ENCODE measurements around the gene SLC35E2B. TPM values are rescaled to one million over a fixed set of nuclear protein-coding genes. Genes with fewer than 3 reads are reported as not detected.
"Not testable (repeated sequence)": the region's sequence is repeated elsewhere in the genome, so short reads cannot be mapped to it uniquely, and the experiment has no call there.

SLC35E2B gene
- total RNA-seq, 3 donors from 2014 or later (not counting 1 experiment from before 2014, with no cell fraction given): 57.6 to 79.9 (median 61.8) TPM

- not testable (repeated sequence) for H3K4me3 Mint-ChIP-seq; H3K27me3 ChIP-seq (ENCODE audit: control insufficient read depth, insufficient read depth, low read length); DNase-seq; H3K4me1 Mint-ChIP-seq; ATAC-seq; H3K9me3 Mint-ChIP-seq; H3K27me3 Mint-ChIP-seq (ENCODE audit: low read depth in 2 of 2); H3K4me1 ChIP-seq (ENCODE audit: control insufficient read depth, insufficient read depth, low read length); H3K9me3 ChIP-seq (ENCODE audit: control insufficient read depth, insufficient read depth, low read length); H3K27ac ChIP-seq (ENCODE audit: low read length); H3K4me3 ChIP-seq (ENCODE audit: low read length)
- 96% methylated on average over 16 of the region's 17 CpGs for WGBS (ENCODE audit: insufficient coverage)
- Mint-ChIP-seq H3K36me3 (peaks cover 32% of the 10 kb centered on the region), H3K27ac (peak overlapping the region in 1 of 2 donors; percentile 50)
- intact Hi-C loops (cut with micrococcal nuclease): loop anchor here (5.0 kb wide), 1 partner anchor 70 kb away; no protein-coding TSS in a partner anchor
- peaks cover 35% of the 10 kb centered on the region for H3K36me3 ChIP-seq (ENCODE audit: control insufficient read depth, insufficient read depth, low read length)
Observed at GRCh38 chr1:1647567-1648241, 44.9 kb downstream of the SLC35E2B start.

- H3K27me3 Mint-ChIP-seq (ENCODE audit: low read depth in 2 of 2); H3K4me1 Mint-ChIP-seq; DNase-seq; H3K9me3 ChIP-seq (ENCODE audit: control insufficient read depth, insufficient read depth, low read length); H3K4me3 ChIP-seq (ENCODE audit: low read length); H3K4me3 Mint-ChIP-seq; ATAC-seq; H3K27me3 ChIP-seq (ENCODE audit: control insufficient read depth, insufficient read depth, low read length); H3K9me3 Mint-ChIP-seq; H3K4me1 ChIP-seq (ENCODE audit: control insufficient read depth, insufficient read depth, low read length); H3K27ac ChIP-seq (ENCODE audit: low read length): not testable (repeated sequence)
- H3K36me3 ChIP-seq (ENCODE audit: control insufficient read depth, insufficient read depth, low read length): peaks cover 23% of the 10 kb centered on the region
- peaks cover 23% of the 10 kb centered on the region for H3K36me3 Mint-ChIP-seq
- H3K27ac Mint-ChIP-seq: peak overlapping the region in 1 of 2 donors; percentile 43
- intact Hi-C loops (cut with micrococcal nuclease): loop anchor here (5.0 kb wide), 1 partner anchor 71 kb away; no protein-coding TSS in a partner anchor
- 33% methylated on average over 1 of the region's 5 CpGs for WGBS (ENCODE audit: insufficient coverage)
Observed at GRCh38 chr1:1646326-1646725, 46.3 kb downstream of the SLC35E2B start.

DNA sequence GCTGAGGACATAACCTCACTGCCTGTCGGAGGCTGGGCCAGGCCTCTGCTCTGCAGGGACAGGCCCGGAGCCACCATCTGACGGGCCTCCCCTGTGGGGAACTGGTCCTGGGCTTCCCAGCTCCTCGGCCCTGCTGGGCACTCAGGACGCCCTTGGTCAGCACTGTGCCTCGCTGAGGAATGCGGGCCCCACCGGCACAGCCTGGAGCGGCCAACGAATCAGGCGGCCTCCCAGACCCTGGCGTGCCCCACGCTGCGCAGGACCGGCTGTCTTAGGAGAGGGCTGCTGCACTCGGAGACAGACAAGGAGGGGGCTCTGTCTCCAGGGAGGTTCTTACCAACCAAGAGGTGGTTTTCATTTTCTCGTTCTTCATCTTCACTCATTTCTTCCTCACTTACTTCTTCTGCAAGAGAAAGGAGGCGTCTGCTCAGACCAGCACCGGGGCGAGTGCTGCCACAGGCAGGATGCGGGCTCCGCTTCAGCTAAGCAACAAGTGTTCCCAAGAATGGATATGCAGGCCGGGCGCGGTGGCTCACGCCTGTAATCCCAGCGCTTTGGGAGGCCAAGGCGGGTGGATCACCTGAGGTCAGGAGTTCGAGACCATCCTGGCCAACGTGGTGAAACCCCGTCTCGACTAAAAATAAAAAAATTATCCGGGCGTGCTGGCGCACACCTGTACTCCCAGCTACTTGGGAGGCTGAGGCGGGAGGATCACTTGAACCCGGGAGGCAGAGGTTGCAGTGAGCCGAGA lies 51.7 kb downstream of the SLC35E2B start:
- ATAC-seq; H3K27ac Mint-ChIP-seq; H3K4me3 ChIP-seq (ENCODE audit: low read length); H3K9me3 Mint-ChIP-seq; H3K27ac ChIP-seq (ENCODE audit: low read length); H3K27me3 Mint-ChIP-seq (ENCODE audit: low read depth in 2 of 2); H3K4me3 Mint-ChIP-seq; DNase-seq; intact Hi-C loops (cut with micrococcal nuclease); H3K36me3 Mint-ChIP-seq; H3K4me1 Mint-ChIP-seq; H3K4me1 ChIP-seq (ENCODE audit: control insufficient read depth, insufficient read depth, low read length); H3K27me3 ChIP-seq (ENCODE audit: control insufficient read depth, insufficient read depth, low read length); H3K9me3 ChIP-seq (ENCODE audit: control insufficient read depth, insufficient read depth, low read length): not testable (repeated sequence)
- peaks cover 17% of the 10 kb centered on the region for H3K36me3 ChIP-seq (ENCODE audit: control insufficient read depth, insufficient read depth, low read length)
- 98% methylated on average over 20 of the region's 38 CpGs for WGBS (ENCODE audit: insufficient coverage)

GRCh38 chr1:1640081-1640480 lies 52.5 kb downstream of the SLC35E2B start:
- H3K27me3 Mint-ChIP-seq (ENCODE audit: low read depth in 2 of 2); H3K36me3 Mint-ChIP-seq; H3K27me3 ChIP-seq (ENCODE audit: control insufficient read depth, insufficient read depth, low read length); ATAC-seq; H3K4me3 ChIP-seq (ENCODE audit: low read length); H3K27ac ChIP-seq (ENCODE audit: low read length); DNase-seq; H3K9me3 ChIP-seq (ENCODE audit: control insufficient read depth, insufficient read depth, low read length); H3K4me1 ChIP-seq (ENCODE audit: control insufficient read depth, insufficient read depth, low read length); H3K27ac Mint-ChIP-seq; H3K4me3 Mint-ChIP-seq; H3K9me3 Mint-ChIP-seq; intact Hi-C loops (cut with micrococcal nuclease); H3K4me1 Mint-ChIP-seq: not testable (repeated sequence)
- H3K36me3 ChIP-seq (ENCODE audit: control insufficient read depth, insufficient read depth, low read length): peaks cover 15% of the 10 kb centered on the region
- WGBS (ENCODE audit: insufficient coverage): no CpG with 5 or more reads among the region's 25 CpGs

DNA sequence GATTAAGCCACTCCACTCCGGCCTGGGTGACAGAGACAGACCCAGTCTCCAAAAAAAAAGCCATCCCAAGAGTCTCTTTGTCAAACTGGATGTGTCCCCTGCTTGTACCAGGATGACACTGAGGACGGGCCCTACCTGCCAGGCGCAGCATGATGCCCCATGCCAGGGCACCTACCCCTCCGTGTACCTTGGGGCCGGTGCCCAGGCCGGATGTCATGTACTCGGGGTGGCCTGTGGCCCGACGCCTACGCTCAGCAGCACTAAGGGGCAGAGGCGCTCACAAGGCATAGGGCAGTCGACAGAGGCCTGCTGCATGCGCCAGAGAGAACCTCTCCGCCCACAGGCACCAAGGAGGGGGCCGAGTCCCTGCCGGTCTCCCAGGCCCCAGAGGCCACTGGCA lies 53.2 kb downstream of the SLC35E2B start:
- H3K4me1 ChIP-seq (ENCODE audit: control insufficient read depth, insufficient read depth, low read length); H3K27ac ChIP-seq (ENCODE audit: low read length); H3K9me3 Mint-ChIP-seq; H3K9me3 ChIP-seq (ENCODE audit: control insufficient read depth, insufficient read depth, low read length); H3K27me3 ChIP-seq (ENCODE audit: control insufficient read depth, insufficient read depth, low read length); H3K27ac Mint-ChIP-seq; H3K4me3 Mint-ChIP-seq; H3K4me1 Mint-ChIP-seq; H3K27me3 Mint-ChIP-seq (ENCODE audit: low read depth in 2 of 2); DNase-seq; intact Hi-C loops (cut with micrococcal nuclease); H3K36me3 Mint-ChIP-seq; ATAC-seq; H3K4me3 ChIP-seq (ENCODE audit: low read length): not testable (repeated sequence)
- peaks cover 15% of the 10 kb centered on the region for H3K36me3 ChIP-seq (ENCODE audit: control insufficient read depth, insufficient read depth, low read length)
- 97% methylated on average over 16 of the region's 16 CpGs for WGBS (ENCODE audit: insufficient coverage)

DNA sequence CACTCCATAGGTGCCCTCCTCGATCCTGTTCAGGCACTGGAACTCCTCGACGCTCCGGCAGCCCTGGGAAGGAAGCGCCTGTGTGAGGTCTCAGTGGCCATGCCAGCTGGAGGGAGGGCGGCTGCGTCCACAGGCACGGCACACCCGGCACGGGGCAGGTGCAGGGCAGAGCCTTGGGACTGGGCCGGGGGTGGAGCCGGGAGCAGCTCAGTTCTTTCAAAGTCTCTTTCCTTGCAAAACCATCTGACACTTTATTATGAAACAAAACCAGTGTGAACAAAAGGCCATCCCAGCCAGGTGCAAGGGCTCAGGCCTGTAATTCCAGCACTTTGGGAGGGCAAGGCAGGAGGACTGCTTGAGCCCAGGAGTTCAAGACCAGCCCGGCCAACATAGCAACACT lies 54.1 kb downstream of the SLC35E2B start:
- ATAC-seq; DNase-seq; H3K36me3 Mint-ChIP-seq; intact Hi-C loops (cut with micrococcal nuclease); H3K27ac ChIP-seq (ENCODE audit: low read length); H3K4me1 Mint-ChIP-seq; H3K4me3 Mint-ChIP-seq; H3K9me3 Mint-ChIP-seq; H3K4me1 ChIP-seq (ENCODE audit: control insufficient read depth, insufficient read depth, low read length); H3K27me3 ChIP-seq (ENCODE audit: control insufficient read depth, insufficient read depth, low read length); H3K4me3 ChIP-seq (ENCODE audit: low read length); H3K27ac Mint-ChIP-seq; H3K9me3 ChIP-seq (ENCODE audit: control insufficient read depth, insufficient read depth, low read length); H3K27me3 Mint-ChIP-seq (ENCODE audit: low read depth in 2 of 2): not testable (repeated sequence)
- 93% methylated on average over 8 of the region's 13 CpGs for WGBS (ENCODE audit: insufficient coverage)
- H3K36me3 ChIP-seq (ENCODE audit: control insufficient read depth, insufficient read depth, low read length): peaks cover 15% of the 10 kb centered on the region

DNA sequence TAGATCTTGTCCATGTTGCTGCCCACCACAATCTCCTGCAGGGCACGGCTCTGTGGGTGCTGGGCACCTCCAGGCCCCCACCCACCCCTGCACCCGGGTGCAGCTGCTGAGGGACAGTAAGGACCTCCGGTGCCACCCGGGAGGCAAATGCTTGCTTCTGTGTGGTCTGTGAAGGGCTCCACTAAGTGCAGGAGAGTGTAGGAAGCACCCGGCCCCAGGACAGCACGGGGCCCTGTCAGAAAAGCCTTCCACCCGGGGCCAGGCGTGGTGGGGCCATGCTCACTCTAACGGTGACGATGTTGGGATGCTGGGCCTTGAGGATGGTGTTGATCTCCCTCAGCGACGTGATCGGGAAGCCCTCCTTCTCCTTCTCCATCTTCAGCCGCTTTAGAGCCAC lies 55.1 kb downstream of the SLC35E2B start:
- H3K4me1 ChIP-seq (ENCODE audit: control insufficient read depth, insufficient read depth, low read length); ATAC-seq; H3K36me3 Mint-ChIP-seq; H3K4me3 ChIP-seq (ENCODE audit: low read length); DNase-seq; H3K9me3 ChIP-seq (ENCODE audit: control insufficient read depth, insufficient read depth, low read length); intact Hi-C loops (cut with micrococcal nuclease); H3K27me3 ChIP-seq (ENCODE audit: control insufficient read depth, insufficient read depth, low read length); H3K4me3 Mint-ChIP-seq; H3K27ac ChIP-seq (ENCODE audit: low read length); H3K9me3 Mint-ChIP-seq; H3K27ac Mint-ChIP-seq; H3K27me3 Mint-ChIP-seq (ENCODE audit: low read depth in 2 of 2); H3K4me1 Mint-ChIP-seq: not testable (repeated sequence)
- peaks cover 15% of the 10 kb centered on the region for H3K36me3 ChIP-seq (ENCODE audit: control insufficient read depth, insufficient read depth, low read length)
- WGBS (ENCODE audit: insufficient coverage): 94% methylated on average over 8 of the region's 14 CpGs

Measured in natural killer cell (primary cell).